HG03442 (cell line): ENCODE data around the gene SLC12A8.
A peak's percentile ranks its signal among the peaks of the same experiment; 100 is the strongest.

Source experiments
- ATAC-seq: cut with Tn5 transposase; IDR thresholded peaks from one replicate; pipeline ENCODE4 v1.9.1; 2021; ENCODE audit warnings: mild to moderate bottlenecking, moderate library complexity; ENCODE audit not compliant: unreplicated experiment

The SLC12A8 gene

GRCh38 chr3:125220183-125220582 is 7.6 kb upstream of the SLC12A8 start:
- ATAC-seq = no peak

GRCh38 chr3:125219261-125219701 is 6.7 kb upstream of the SLC12A8 start:
- no peak for ATAC-seq

GRCh38 chr3:125214738-125215137 is 2.2 kb upstream of the SLC12A8 start:
- ATAC-seq = no peak

DNA sequence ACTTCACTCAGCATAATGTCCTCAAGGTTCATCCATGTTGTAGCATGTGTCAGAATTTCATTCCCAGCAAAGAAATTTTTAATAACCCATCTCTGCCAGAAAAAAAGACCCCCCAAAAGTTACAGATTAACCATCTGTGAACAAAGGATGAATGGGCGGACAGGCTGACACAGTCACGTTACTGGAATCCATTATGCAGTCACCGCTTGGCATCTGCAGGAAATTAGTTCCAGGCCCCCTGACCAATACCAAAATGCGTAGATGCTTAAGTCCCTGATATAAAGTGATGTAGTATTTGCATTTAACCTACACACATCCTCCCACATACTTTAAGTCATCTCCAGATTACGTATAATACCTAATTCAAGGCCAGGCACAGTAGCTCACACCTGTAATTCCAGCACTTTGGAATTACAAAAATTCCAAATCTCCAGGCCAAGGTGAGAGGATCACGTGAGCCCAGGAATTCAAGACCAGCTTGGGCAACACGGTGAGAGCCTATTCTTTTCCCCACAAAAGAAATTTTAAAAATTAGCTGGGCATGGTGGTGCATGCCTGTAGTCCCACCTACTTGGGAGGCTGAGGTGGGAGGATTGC is 1.5 kb upstream of the SLC12A8 start:
- ATAC-seq = no peak

DNA sequence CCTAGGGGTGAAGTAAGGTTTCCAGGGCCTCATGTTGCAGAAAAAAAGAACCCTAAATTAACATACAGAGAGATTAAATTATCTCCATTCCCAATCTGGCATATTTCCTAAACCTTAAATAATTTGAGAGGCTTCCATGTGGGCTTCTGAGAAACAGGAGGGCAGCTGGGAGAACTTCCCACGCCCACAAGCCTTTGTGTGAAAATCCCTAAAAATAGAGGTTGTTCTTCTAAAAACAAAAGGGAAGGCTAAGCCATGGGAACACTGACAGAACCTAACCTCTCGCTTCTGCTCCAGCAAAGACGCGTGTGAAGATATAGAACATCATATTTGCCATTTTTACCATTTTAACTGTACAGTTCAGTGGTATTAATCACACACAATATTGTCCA is 812 bp upstream of the SLC12A8 start:
- no peak for ATAC-seq

GRCh38 chr3:125212091-125212508 is 448 bp downstream of the SLC12A8 start:
- ATAC-seq = no peak

DNA sequence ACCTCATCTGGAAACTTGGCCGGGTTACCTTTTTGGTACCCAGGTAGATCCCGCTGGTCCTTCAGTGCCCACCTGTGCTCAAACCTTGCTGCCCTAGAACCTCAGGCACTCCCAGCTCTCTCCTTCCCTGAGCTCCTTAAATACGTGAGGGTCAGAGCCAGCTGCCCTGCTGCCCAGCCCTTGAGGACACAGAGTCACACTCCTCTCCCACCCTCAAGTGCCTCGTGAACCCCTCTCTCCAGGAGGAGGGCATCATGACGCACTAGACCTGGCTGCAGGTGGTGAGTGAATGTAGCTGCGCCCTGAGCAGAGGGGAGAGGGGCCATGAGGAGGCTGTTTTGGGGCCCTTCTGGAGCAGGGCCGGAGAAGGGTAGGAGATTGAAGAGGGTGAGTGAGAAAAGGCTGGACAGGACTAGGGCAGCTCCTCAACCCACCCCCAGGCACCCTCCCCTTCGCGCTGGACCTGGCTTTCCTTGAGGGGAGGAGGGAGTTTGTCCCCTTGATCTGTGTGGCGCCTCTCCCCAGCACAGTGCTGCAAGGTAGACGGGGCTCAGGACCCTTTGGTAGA is 941 bp downstream of the SLC12A8 start:
- no peak for ATAC-seq

- no peak for ATAC-seq
These were observed 4.5 kb downstream of the SLC12A8 start for GRCh38 chr3:125207949-125208568.

DNA sequence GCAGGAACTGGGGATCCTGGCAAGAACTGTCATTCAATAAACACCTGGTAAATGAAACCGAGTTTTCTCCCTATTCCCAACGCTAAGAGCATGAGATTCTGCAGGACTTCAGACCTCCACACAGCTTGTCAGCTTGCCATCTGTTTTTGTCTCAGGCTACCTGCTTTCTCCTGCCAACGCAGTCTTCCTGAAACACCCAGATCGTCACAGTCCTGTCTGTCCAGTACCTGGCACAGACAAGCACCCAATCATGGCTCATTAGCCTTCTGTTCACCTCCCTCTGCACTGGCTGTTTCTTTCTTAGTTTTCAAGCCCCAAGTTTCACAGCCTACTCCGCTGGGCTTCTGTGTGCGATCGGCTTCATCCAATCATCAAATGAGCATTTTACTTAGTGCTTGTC is 5.0 kb downstream of the SLC12A8 start:
- ATAC-seq = no peak

- no peak for ATAC-seq
These were observed 5.6 kb downstream of the SLC12A8 start for GRCh38 chr3:125206934-125207333.

DNA sequence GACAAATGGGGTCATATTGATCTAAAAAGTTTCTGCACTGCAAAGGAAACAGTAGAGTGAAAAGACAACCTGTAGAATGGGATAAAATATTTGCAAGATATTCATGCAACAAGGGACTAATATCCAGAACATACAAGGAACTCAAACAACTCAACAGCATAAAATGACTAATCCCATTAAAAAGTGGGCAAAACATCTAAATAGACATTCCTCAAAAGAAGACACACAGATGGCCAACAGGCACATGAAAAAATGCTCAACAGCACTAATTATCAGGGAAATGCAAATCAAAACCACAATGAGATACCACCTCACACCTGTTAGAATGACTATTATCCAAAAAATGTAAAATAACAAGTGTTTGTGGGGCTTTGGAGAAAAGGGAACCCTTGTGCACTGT is 8.8 kb downstream of the SLC12A8 start:
- ATAC-seq = no peak

DNA sequence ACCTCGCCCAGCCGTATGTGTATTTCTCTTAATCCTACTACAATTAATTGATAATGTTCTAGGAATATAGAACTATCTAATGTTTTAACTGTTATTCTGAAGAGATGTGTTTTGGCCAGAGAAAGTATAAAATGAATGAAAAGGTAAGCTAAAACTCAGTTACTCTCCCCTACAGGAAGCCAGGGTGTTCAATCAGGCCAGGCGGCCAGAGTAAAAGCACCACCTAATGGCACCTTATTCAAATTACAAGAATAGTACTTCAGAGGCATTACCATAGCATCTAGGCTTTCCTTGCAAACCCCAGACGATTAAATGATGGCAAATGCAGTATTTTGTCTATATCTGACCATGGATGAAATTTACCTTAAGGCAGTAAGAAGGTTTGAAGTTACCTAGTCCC is 10.4 kb downstream of the SLC12A8 start:
- no peak for ATAC-seq

DNA sequence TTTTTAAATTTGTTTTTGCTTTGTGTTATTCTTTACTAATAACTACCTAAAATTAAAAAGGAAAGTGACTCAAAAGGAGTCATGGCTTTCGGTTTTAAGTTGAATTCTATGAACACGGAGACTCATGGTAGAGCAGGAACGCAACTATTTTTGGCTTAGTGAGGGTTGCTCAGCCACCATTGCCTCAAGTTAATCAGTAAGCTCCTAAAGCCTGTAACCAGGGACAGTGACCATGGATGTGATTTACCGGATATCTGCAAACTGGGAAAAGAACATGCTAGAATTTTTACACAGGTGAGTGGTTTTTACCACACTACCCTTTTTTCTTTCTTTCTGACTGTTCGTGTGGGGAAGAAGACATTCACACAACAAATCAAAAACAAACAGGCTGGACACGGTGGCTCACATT is 11.8 kb downstream of the SLC12A8 start:
- ATAC-seq = peak; percentile 74

DNA sequence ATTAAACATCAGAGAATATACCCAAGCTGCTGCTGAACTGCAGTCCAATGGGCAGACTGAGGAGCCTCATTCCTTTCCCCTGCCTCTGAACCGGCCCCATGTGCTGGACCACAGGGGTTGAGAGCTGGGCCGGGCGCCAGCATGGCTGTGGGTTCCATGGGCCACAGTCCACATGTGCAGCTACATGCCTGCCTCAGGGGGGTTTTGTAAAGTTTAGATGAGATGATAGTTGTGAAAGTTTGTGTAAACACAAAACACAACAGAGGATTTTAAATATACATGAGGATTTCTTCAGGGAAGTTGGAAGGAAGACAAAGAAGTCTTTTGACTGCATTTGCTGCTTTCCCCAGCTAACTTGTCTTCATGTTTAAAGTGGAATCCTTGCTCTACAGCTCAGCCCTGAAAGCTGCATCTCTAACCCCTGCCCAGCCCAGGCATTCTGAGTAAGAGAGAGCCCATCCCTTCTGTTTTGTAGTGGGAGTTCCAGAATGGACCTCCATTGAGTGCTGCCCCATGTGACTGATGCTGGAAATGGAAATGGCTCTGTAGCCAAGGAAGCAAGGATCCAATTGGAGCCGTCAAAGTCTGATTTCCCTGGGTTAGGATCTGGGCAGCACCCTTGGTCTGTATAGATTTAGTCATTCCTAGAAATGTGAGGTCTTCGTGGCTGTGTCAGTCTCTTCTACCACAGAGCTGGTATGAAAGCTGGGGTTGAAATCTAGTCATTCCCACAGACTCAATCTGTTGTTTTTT is 17.5 kb downstream of the SLC12A8 start:
- ATAC-seq = peak; percentile 37

DNA sequence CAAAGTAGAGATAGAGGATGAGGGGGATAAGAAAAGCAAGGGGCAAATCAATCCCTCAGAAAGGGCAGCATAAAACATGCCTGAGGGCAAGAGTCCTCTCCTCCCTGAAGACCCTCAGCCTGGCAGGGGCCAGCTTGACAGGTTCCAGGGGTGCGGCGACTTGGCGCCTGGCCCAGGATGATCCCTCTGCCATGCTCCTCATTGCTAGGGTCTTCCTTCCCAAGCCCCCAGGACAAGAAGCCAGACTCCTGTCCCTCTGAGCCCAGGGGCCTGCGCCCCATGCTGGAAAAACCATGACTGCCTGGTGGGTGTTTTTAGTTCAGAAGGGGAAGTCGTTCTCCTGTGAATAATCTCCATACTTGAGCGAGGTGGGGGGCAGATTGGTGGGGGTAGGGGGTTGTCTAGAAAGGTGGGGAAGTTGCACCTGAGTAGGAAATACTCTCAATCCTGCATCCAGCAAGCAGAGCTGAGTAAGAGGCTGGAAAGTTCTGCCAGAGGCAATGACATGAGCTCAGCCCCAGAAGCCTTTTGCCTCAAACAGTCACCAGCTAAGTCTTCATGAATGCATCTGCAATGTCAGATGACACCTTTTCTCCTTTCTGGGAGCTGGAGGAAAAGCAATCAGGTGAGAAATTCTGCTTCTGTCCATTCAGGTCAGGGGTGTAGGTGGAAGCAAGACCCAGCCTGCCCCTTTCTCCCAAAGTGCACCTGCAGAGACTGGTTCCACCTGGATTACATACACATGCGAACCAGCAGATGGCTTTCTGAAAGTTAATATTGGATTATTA is 18.3 kb downstream of the SLC12A8 start:
- no peak for ATAC-seq

DNA sequence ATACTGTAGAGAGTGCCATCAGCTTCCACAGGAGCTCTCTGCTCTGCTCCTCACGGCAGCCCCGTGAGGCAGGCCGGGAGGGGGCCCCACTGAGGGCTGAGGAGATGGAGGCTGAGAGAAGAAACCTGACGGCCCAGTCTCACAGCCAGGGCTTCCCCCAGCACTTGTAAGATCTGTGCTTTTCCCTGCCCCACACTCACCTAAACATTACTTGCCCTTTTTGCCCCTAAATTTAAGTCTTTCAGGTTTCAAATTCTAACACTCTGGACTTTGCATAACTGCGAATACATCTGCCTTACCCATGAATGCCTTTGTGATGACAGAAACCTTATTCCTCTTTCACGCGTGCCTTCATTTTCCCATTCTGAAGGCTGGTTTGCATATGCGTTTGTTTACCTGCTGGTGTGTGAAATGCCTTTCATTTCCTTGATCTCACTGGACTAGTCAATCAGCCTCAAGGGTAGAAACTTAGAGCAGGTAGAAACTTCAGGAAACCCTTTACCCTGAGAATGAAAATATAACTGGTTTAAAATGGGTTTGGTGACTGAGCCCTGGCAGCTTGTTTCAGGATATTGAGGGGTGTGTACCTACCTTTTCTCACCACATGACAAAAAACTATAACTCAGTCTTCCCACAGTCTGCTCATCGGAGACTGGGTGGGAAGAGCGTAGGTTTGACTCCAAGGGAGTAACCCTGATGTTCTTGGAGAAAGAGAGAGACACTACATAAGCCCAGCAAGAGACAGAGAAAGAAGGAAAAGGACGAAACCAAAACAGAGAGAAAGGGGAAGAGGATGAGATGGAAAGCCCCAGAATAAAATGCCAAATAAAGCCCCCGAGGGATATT is 20.1 kb downstream of the SLC12A8 start:
- ATAC-seq = peak; percentile 43

DNA sequence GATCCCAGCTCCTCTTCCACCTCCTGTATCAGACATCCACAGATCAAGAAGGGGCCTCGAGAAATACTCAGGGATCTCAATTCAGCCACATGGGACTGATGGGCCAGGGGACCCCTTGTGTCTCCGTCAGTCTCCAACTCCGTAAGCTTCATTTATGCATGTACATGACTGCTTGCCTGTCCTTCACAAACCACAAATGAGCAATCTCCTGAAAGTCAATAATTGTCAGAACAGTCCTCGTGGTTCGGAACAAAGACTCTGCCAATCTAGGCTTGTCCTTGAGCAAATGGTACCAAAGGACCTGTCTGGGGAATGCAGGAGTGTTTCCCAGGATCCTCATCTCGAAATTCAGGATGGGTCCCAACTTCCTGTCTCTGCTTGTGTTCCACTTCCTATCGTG is 20.8 kb downstream of the SLC12A8 start:
- peak; percentile 17 for ATAC-seq

DNA sequence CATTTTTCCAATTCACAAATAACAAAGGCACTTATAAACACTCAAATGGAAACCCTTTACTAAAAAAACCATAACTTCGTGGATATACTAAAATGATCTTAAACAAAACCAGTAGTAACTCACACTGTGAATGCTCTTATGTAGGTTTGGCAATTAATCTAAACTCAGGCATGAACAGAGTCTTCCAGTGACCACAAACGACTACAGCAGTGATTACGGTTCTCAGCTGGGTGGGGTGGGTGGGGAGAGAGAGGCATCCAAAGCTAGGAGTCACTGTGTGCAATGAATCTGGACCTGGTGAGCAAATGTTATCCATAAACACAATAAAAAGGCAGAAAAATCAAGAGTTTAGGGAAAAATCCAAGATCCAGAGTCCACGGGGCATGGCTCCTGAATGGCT is 21.3 kb downstream of the SLC12A8 start:
- no peak for ATAC-seq

DNA sequence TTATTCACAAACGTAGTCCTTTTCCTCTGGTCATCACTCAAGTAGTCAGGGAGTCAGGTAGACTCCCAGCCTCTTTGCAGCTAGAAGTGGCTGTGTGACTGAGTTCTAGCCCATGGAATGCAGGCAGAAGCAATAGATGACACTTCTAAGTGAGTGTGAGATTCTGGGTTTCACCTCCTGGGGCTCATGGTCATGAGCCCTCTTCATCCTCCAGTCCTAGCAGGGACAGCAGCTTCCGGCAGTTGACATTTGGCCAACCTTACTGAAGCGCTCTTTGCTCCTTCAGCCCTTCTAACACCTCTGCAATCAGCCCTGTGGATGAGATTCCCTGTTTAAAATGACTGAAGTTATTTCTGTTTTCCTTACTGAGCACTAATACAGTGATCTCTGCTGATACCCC is 21.8 kb downstream of the SLC12A8 start:
- ATAC-seq = no peak
